BLaER1 treated with 17β-estradiol and CSF1 and Interleukin-3, amounts not matched to agents 10 nM and 100 nM (cell line): ENCODE measurements around the gene SPG7.

Experiments
- H3K27ac ChIP-seq, 11 experiments: shearing (Covaris generic); formaldehyde crosslinking; 2 replicates each; pipeline ENCODE4 v1.8.1; 2022
- H3K27me3 ChIP-seq, 11 experiments: shearing (Covaris generic); formaldehyde crosslinking; 2 replicates each; pipeline ENCODE4 v1.8.1; 2022
- H3K36me3 ChIP-seq, 11 experiments: shearing (Covaris generic); formaldehyde crosslinking; 2 replicates each; pipeline ENCODE4 v1.8.1; 2022
- H3K4me1 ChIP-seq, 10 experiments: shearing (Covaris generic); formaldehyde crosslinking; 2 replicates each; pipeline ENCODE4 v1.8.1; 2022
- H3K4me2 ChIP-seq, 11 experiments: shearing (Covaris generic); formaldehyde crosslinking; 2 replicates each; pipeline ENCODE4 v1.8.1; 2022
- H3K4me3 ChIP-seq, 10 experiments: shearing (Covaris generic); formaldehyde crosslinking; 2 replicates each; pipeline ENCODE4 v1.8.1; 2022
- H3K9ac ChIP-seq, 11 experiments: shearing (Covaris generic); formaldehyde crosslinking; 2 replicates each; pipeline ENCODE4 v1.8.1; 2022
- H3K9me3 ChIP-seq, 11 experiments: shearing (Covaris generic); formaldehyde crosslinking; replicated peaks in 1 of 11; 2 replicates each; pipeline ENCODE4 v1.8.1; 2022
- H4K20me1 ChIP-seq, 11 experiments: shearing (Covaris generic); formaldehyde crosslinking; 2 replicates each; pipeline ENCODE4 v1.8.1; 2022
- Cebpa-rat ChIP-seq, 11 experiments: shearing (Covaris generic); IDR thresholded peaks; 2 replicates each; pipeline ENCODE4 v1.8.1; 2022

SPG7 gene

DNA sequence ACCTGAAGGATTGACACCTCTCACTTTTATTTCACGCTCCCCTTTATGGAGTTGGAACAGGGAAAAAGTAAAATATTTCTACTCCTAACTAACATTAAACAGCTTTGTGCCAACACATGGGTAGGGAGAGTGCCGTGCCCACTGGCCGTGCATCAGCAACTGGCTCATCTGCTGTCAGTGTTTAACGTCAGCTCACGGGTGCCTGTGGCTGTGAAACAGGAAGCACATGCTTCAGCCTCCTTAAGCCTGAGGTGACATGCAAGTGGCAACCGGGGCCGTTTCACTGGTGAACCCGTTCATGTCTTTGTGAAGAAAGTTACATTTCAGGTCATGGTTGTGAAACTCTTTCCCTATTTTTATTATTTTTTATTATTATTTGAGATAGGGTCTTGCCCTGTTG lies 3.2 kb downstream of the SPG7 start:
- Histone ChIP-seq H3K27ac (no peak overlapping the region), H3K4me1 (peaks cover 34 to 43% (median 41%) of the 10 kb centered on the region in 10 experiments), H3K27me3 (no peaks in the 10 kb centered on the region), H3K36me3 (peaks cover 59 to 64% (median 62%) of the 10 kb centered on the region in 11 experiments), H3K9ac (peak overlapping the region in 7 of 11 experiments; percentile 27 to 97 (median 35); a peak in 9 of 22 replicates), H3K4me3 (no peak overlapping the region), H3K9me3 (no peaks in the 10 kb centered on the region), H4K20me1 (peaks cover 0 to 53% (median 23%) of the 10 kb centered on the region in 11 experiments; a peak in 18 of 22 replicates), H3K4me2 (peak overlapping the region in 7 of 11 experiments; percentile 1 to 35 (median 25); a peak in 6 of 22 replicates)
- TF ChIP-seq Cebpa-rat (IDR thresholded peaks at IDR 0.05): no peak

DNA sequence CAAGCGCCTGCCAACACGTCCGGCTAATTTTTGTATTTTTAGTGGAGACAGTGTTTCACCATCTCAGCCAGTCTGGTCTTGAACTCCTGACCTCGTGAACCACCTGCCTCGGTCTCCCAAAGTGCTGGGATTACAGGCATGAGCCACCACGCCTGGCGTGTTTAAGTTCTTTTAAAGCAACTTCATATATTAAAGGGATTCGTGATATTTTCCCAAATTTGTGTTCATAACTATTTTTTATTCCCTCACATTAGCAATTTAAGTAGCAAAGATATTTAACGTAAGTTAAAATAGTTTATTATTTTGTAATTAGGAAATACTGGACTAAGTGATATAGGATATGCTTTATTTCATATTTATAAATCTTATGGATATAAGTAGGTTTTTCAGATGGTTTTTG lies 4.2 kb downstream of the SPG7 start:
- no peak overlapping the region for H3K4me2 ChIP-seq
- peaks cover 0 to 7% (median 3%) of the 10 kb centered on the region in 11 experiments; a peak in 9 of 22 replicates for H3K9me3 ChIP-seq
- no peak for TF ChIP-seq Cebpa-rat (IDR thresholded peaks at IDR 0.05)
- H3K4me3 ChIP-seq: no peak overlapping the region
- H3K27me3 ChIP-seq: no peaks in the 10 kb centered on the region
- H3K9ac ChIP-seq: no peak overlapping the region
- peaks cover 23 to 35% (median 30%) of the 10 kb centered on the region in 10 experiments for H3K4me1 ChIP-seq
- H3K36me3 ChIP-seq: peaks cover 70 to 75% (median 73%) of the 10 kb centered on the region in 11 experiments
- peaks cover 4 to 58% (median 30%) of the 10 kb centered on the region in 11 experiments; a peak in 18 of 22 replicates for H4K20me1 ChIP-seq
- H3K27ac ChIP-seq: no peak overlapping the region

DNA sequence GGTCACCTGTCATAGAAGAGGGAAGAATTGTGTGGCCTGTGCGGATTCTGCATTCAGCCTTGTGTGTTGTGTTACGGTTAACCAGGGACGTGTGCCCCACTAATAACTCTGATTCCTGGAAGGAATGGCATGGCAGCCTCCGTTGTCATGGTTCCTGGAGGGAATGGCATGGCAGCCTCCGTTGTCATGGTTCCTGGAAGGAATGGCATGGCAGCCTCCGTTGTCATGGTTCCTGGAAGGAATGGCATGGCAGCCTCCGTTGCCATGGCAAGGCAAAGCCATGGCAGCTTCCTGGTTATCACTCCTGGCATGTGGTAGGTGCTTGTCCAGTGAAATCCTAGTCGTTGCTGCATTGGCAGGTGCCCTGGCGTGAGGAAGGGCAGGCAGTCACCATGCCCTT lies 8.9 kb downstream of the SPG7 start:
- no peak overlapping the region for H3K4me2 ChIP-seq
- H3K27me3 ChIP-seq: no peaks in the 10 kb centered on the region
- peaks cover 97 to 100% (median 100%) of the 10 kb centered on the region in 11 experiments for H3K36me3 ChIP-seq

DNA sequence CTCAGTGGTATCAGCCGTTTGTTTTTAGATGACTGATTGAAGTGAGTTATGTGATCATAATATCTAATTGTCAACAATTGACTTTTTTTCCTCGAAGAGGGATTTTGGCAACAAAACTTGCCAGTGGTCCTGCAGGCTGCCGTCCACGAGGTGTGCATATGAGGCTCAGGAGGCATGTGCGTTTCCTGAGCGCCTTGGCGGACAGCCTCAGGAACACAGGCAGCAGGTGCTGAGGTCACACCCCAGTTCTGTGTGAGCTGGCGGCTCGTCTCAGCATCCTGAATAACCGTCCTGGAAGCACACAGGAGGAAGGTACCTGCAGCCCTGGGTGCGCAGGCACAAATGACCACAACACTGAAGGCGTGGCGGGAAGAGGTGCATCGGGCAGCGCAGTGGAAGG lies 11.7 kb downstream of the SPG7 start:
- peaks cover 32 to 82% (median 76%) of the 10 kb centered on the region in 11 experiments; a peak in 21 of 22 replicates for H4K20me1 ChIP-seq

More for the DNA sequence above, 8.9 kb downstream of the SPG7 start:
- Histone ChIP-seq H4K20me1 (peaks cover 25 to 66% (median 50%) of the 10 kb centered on the region in 11 experiments; a peak in 20 of 22 replicates), H3K27ac (no peak overlapping the region), H3K9ac (no peak overlapping the region), H3K4me1 (peaks cover 0 to 8% (median 0%) of the 10 kb centered on the region in 10 experiments; a peak in 3 of 20 replicates), H3K4me3 (no peak overlapping the region), H3K9me3 (peaks cover 0 to 19% (median 15%) of the 10 kb centered on the region in 11 experiments; a peak in 14 of 22 replicates)
- no peak for TF ChIP-seq Cebpa-rat (IDR thresholded peaks at IDR 0.05)

DNA sequence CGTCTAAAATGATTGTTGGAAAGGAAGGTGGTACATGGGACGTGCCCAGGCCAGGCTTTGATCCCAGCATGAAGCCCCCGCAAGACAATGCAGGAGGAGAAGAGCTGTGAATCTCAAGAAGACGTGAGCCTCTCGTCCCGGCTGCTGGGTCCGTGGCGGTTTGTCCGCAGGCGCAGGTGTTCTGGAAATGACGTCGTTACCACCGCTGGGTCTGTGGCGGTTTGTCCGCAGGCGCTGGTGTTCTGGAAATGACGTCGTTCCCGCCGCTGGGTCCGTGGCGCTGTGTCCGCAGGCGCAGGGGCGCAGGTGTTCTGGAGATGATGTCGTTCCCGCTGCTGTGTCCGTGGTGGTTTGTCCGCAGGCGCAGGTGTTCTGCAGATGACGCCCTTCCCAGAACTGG lies 14.1 kb downstream of the SPG7 start:
- Histone ChIP-seq H4K20me1 (peaks cover 34 to 95% (median 85%) of the 10 kb centered on the region in 11 experiments; a peak in 21 of 22 replicates), H3K9me3 (peaks cover 0 to 14% (median 12%) of the 10 kb centered on the region in 11 experiments; a peak in 14 of 22 replicates), H3K27ac (no peak overlapping the region), H3K36me3 (peaks cover 92 to 100% (median 99%) of the 10 kb centered on the region in 11 experiments), H3K4me2 (no peak overlapping the region), H3K9ac (no peak overlapping the region), H3K27me3 (no peaks in the 10 kb centered on the region), H3K4me3 (no peak overlapping the region), H3K4me1 (peaks cover 14 to 34% (median 24%) of the 10 kb centered on the region in 10 experiments)
- no peak for TF ChIP-seq Cebpa-rat (IDR thresholded peaks at IDR 0.05)

More for the DNA sequence above, 11.7 kb downstream of the SPG7 start:
- Histone ChIP-seq H3K9ac (no peak overlapping the region), H3K36me3 (peaks cover 97 to 100% (median 100%) of the 10 kb centered on the region in 11 experiments), H3K4me2 (no peak overlapping the region), H3K4me3 (no peak overlapping the region), H3K4me1 (peaks cover 5 to 19% (median 12%) of the 10 kb centered on the region in 10 experiments), H3K27ac (no peak overlapping the region), H3K27me3 (no peaks in the 10 kb centered on the region), H3K9me3 (peaks cover 0 to 19% (median 15%) of the 10 kb centered on the region in 11 experiments; a peak in 14 of 22 replicates)
- TF ChIP-seq Cebpa-rat (IDR thresholded peaks at IDR 0.05): no peak

DNA sequence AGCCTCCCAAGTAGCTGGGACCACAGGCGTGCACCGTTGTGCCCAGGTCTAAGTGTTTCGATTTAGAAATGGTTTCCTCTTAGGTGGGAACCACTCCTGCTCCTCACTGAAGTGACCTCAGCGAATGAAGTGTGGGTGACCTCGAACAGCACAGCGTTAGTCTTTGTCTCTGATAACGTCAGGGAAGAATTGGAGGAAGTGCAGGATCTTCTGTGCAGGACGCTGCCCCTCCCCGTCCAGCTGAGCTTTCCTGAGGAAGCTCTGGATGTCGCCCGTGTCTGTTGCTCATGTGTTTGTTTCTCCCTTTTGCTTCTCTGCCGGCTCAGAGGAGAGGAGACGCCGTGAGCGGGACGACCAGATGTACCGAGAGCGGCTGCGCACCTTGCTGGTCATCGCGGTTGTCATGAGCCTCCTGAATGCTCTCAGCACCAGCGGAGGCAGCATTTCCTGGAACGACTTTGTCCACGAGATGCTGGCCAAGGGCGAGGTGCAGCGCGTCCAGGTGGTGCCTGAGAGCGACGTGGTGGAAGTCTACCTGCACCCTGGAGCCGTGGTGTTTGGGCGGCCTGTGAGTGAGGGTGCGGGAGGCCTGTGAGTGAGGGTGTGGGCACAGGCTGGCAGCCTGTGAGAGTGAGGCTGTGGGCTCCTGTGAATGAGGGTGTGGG lies 15.6 kb downstream of the SPG7 start:
- H3K9me3 ChIP-seq: no peaks in the 10 kb centered on the region; a peak in 1 of 22 replicates
- H4K20me1 ChIP-seq: peaks cover 30 to 79% (median 71%) of the 10 kb centered on the region in 11 experiments; a peak in 21 of 22 replicates
- H3K4me1 ChIP-seq: peaks cover 14 to 27% (median 24%) of the 10 kb centered on the region in 10 experiments
- H3K27me3 ChIP-seq: no peaks in the 10 kb centered on the region
- H3K9ac ChIP-seq: no peak overlapping the region
- no peak for TF ChIP-seq Cebpa-rat (IDR thresholded peaks at IDR 0.05)
- peaks cover 92 to 100% (median 98%) of the 10 kb centered on the region in 11 experiments for H3K36me3 ChIP-seq
- H3K4me2 ChIP-seq: peak overlapping the region in 4 of 11 experiments; percentile 60 to 78 (median 67); a peak in 4 of 22 replicates
- no peak overlapping the region for H3K27ac ChIP-seq
- H3K4me3 ChIP-seq: no peak overlapping the region

DNA sequence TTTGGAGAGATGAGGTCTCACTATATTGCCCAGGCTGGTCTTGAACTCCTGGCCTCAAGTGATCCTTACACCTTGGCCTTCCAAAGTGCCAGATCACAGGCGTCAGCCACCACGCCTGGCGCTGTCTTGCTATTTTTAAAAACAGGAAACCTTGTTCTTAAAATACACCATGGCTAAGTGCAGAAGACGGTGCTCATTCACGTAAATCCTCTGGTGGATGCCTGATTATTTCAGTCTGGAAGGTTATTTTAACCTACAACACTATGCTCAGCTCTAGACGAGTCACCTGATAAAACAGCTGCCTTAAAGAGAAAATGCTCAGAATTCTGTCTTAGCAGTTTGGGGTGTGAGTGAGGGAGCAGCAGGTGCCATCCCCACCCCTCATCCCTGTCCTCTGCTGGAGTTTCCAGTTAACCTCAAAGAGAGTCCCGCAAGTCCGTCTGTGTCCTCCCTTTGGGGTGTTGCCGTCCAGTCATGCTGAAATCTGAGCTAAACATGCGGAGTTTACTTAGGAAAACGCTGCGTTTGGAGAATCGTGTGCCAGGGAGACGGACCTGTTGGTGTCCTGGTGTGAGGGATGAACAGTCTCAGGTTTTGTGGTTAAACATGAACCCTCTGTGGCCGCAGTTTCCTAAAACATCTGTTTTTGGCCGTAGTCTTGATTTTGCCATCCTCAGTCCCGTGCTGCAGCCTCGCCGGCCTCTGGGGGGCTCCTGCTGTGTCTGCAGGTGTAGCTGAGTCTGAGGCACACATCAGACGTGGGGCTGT lies 17.1 kb downstream of the SPG7 start:
- Histone ChIP-seq H3K9ac (peak overlapping the region in 10 of 11 experiments; percentile 10 to 61 (median 40); a peak in 16 of 22 replicates), H3K27me3 (no peaks in the 10 kb centered on the region), H3K4me3 (no peak overlapping the region), H3K4me2 (peak overlapping the region; percentile 45 to 89 (median 67)), H3K4me1 (peaks cover 14 to 27% (median 24%) of the 10 kb centered on the region in 10 experiments), H3K9me3 (no peaks in the 10 kb centered on the region), H4K20me1 (peaks cover 17 to 64% (median 57%) of the 10 kb centered on the region in 11 experiments; a peak in 21 of 22 replicates), H3K36me3 (peaks cover 89 to 100% (median 97%) of the 10 kb centered on the region in 11 experiments), H3K27ac (peak overlapping the region in 4 of 11 experiments; percentile 10 to 40 (median 38); a peak in 7 of 22 replicates)
- TF ChIP-seq Cebpa-rat (IDR thresholded peaks at IDR 0.05): no peak

DNA sequence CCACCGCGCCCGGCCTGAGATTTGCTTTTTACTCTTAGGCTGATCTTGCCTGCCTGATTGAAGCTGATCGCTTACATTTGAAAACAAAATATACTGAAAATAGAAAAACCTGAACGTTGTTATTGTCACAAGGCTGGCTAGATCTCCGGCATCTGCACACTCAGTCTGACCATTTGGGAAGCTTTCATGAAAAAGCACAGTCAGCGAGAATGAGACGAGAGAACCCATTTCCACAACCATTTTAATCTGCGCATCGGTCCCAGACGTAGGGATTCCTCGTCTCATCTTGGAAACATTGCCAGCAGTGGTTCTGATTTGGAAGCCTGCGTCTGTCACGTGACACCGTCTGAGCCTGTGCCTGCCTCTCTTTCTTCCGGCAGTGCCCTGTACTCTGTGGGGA lies 20.9 kb downstream of the SPG7 start:
- H4K20me1 ChIP-seq: peaks cover 3 to 27% (median 21%) of the 10 kb centered on the region in 11 experiments; a peak in 21 of 22 replicates
- no peak overlapping the region for H3K4me3 ChIP-seq
- no peak for TF ChIP-seq Cebpa-rat (IDR thresholded peaks at IDR 0.05)
- H3K36me3 ChIP-seq: peaks cover 87 to 98% (median 93%) of the 10 kb centered on the region in 11 experiments
- H3K4me1 ChIP-seq: peaks cover 35 to 57% (median 44%) of the 10 kb centered on the region in 10 experiments
- H3K9me3 ChIP-seq: no peaks in the 10 kb centered on the region
- H3K4me2 ChIP-seq: no peak overlapping the region
- no peak overlapping the region for H3K9ac ChIP-seq
- no peak overlapping the region for H3K27ac ChIP-seq
- H3K27me3 ChIP-seq: no peaks in the 10 kb centered on the region
